PC-9 (cell line): ENCODE results near the gene KCNQ1OT1. TPM values are rescaled to one million over a fixed set of nuclear protein-coding genes. Genes with fewer than 3 reads are reported as not detected.

Source experiments
- BruUV-seq: library from RNA; stranded (reverse); fragments of 400-500 nt; replicated peaks from 2 replicates; lab custom pipeline; 2021; lab: Mats Ljungman, UMichigan
- CTCF ChIA-PET: fragments of 300-600 bp; sonication (Branson Sonifier 250); formaldehyde crosslinking; loops from one replicate; lab custom pipeline; 2022; ENCODE audit warnings: antibody characterized with exemption; lab: Charles Lee
- POLR2A ChIA-PET: fragments of 300-600 bp; sonication (Branson Sonifier 250); formaldehyde crosslinking; loops from one replicate; lab custom pipeline; 2022; ENCODE audit warnings: antibody characterized with exemption; ENCODE audit not compliant: unreplicated experiment; lab: Charles Lee
- DNase-seq, 2 experiments: peaks; one replicate each; pipeline versions ENCODE4 v3.0.0 to v3.0.0-alpha.2; 2015 to 2022; ENCODE audit warnings: mixed read lengths in 1 of 2
- H2AFZ ChIP-seq: fragments of 200-600 bp; sonication (generic); 2 replicates; pipeline ENCODE4 v1.8.1; 2017; ENCODE audit warnings: antibody characterized with exemption
- H3F3A ChIP-seq: fragments of 200-600 bp; sonication (generic); 2 replicates; pipeline ENCODE4 v1.8.1; 2017; ENCODE audit warnings: antibody characterized with exemption, mild to moderate bottlenecking, low read depth; ENCODE audit not compliant: insufficient read depth
- H3K27ac ChIP-seq: fragments of 200-600 bp; sonication (generic); 2 replicates; pipeline ENCODE4 v1.6.1; 2016; ENCODE audit warnings: mixed run types
- H3K27me3 ChIP-seq: fragments of 200-600 bp; sonication (generic); 2 replicates; pipeline ENCODE4 v1.6.1; 2016; ENCODE audit warnings: low read depth, mixed run types; ENCODE audit not compliant: insufficient read depth
- H3K36me3 ChIP-seq: fragments of 200-600 bp; sonication (generic); 2 replicates; pipeline ENCODE4 v1.6.1; 2016; ENCODE audit warnings: low read depth, mixed run types
- H3K4me1 ChIP-seq: fragments of 200-600 bp; sonication (generic); replicated peaks from 2 replicates; pipeline ENCODE4 v1.6.1; 2016; ENCODE audit warnings: mixed run types; ENCODE audit not compliant: insufficient read depth
- H3K4me2 ChIP-seq: fragments of 200-600 bp; sonication (generic); 2 replicates; pipeline ENCODE4 v1.6.1; 2017; ENCODE audit warnings: mixed run types
- H3K4me3 ChIP-seq: fragments of 200-600 bp; sonication (generic); 2 replicates; pipeline ENCODE4 v1.6.1; 2016; ENCODE audit warnings: mixed run types
- H3K79me2 ChIP-seq: fragments of 200-600 bp; sonication (generic); 2 replicates; pipeline ENCODE4 v1.6.1; 2017; ENCODE audit warnings: low read depth, mixed run types
- H3K9me2 ChIP-seq: fragments of 200-600 bp; sonication (generic); 2 replicates; pipeline ENCODE4 v1.8.1; 2017; ENCODE audit warnings: mild to moderate bottlenecking; ENCODE audit not compliant: insufficient read depth
- H3K9me3 ChIP-seq: fragments of 200-600 bp; sonication (generic); 2 replicates; pipeline ENCODE4 v1.8.1; 2016; ENCODE audit warnings: low read depth; ENCODE audit not compliant: insufficient read depth
- H4K20me1 ChIP-seq: fragments of 200-600 bp; sonication (generic); 2 replicates; pipeline ENCODE4 v1.8.1; 2017; ENCODE audit not compliant: insufficient read depth
- CTCF ChIP-seq: fragments of 200-600 bp; sonication (generic); conservative IDR thresholded peaks from 2 replicates; pipeline ENCODE4 v1.6.1; 2017; ENCODE audit warnings: mixed run types, antibody characterized with exemption, mild to moderate bottlenecking, moderate library complexity
- EZH2 ChIP-seq: fragments of 200-600 bp; sonication (generic); IDR thresholded peaks from 2 replicates; pipeline ENCODE4 v1.8.0; 2017; ENCODE audit warnings: antibody characterized with exemption, low read depth
- intact Hi-C: fragments of 100-400 bp; cut with micrococcal nuclease; formaldehyde crosslinking; loops from one replicate; pipeline ENCODE4 v1.10.0; 2022; ENCODE audit not compliant: unreplicated experiment
- total RNA-seq: library from RNA; stranded (reverse); gene quantifications from 2 replicates; pipeline ENCODE4 v1.2.3, GENCODE V29; 2021

KCNQ1OT1 gene
- total RNA-seq, 1 experiment from 2014 or later: 3.4 TPM

- no TSS peak for BruUV-seq
- no peak overlapping the region for H3K4me3 ChIP-seq
- no peaks in the 10 kb centered on the region for H3K4me1 ChIP-seq
- CTCF ChIA-PET: no interaction called here
- H4K20me1 ChIP-seq: no peaks in the 10 kb centered on the region
- POLR2A ChIA-PET: no interaction called here
- no peak overlapping the region for H3K27ac ChIP-seq
- intact Hi-C loops: no loop called here
- no peaks in the 10 kb centered on the region for H3K9me3 ChIP-seq
- H3K4me2 ChIP-seq: no peak overlapping the region
- TF ChIP-seq EZH2 (no peak), CTCF (no peak)
- H3K27me3 ChIP-seq: no peaks in the 10 kb centered on the region
- no peak for DNase-seq
- no peaks in the 10 kb centered on the region for H3K79me2 ChIP-seq
- no peak overlapping the region for H2AFZ ChIP-seq
- H3F3A ChIP-seq: no peaks in the 10 kb centered on the region
- H3K36me3 ChIP-seq: no peaks in the 10 kb centered on the region
- H3K9me2 ChIP-seq: no peaks in the 10 kb centered on the region
Measured at GRCh38 chr11:2563213-2564007, 136.4 kb downstream of the KCNQ1OT1 start.

- Histone ChIP-seq H3K27me3 (no peaks in the 10 kb centered on the region), H4K20me1 (no peaks in the 10 kb centered on the region), H3K36me3 (no peaks in the 10 kb centered on the region), H3F3A (no peaks in the 10 kb centered on the region), H3K9me3 (no peaks in the 10 kb centered on the region), H2AFZ (no peak overlapping the region), H3K9me2 (no peaks in the 10 kb centered on the region), H3K79me2 (no peaks in the 10 kb centered on the region), H3K4me1 (no peaks in the 10 kb centered on the region), H3K4me3 (no peak overlapping the region), H3K4me2 (no peak overlapping the region), H3K27ac (no peak overlapping the region)
- intact Hi-C loops: no loop called here
- BruUV-seq: no TSS peak
- no peak for TF ChIP-seq CTCF
- TF ChIP-seq EZH2: no peak
- DNase-seq: no peak
- POLR2A ChIA-PET: no interaction called here
- CTCF ChIA-PET: no interaction called here
Measured at GRCh38 chr11:2562890-2563212, 136.9 kb downstream of the KCNQ1OT1 start.

GRCh38 chr11:2561696-2562581, 137.9 kb downstream of the KCNQ1OT1 start:
- Histone ChIP-seq H3F3A (no peaks in the 10 kb centered on the region), H3K79me2 (no peaks in the 10 kb centered on the region), H3K27me3 (no peaks in the 10 kb centered on the region; the same call in 1 of the 2 replicates), H3K4me2 (no peak overlapping the region), H3K9me3 (no peaks in the 10 kb centered on the region), H3K36me3 (no peaks in the 10 kb centered on the region), H3K9me2 (no peaks in the 10 kb centered on the region), H3K4me1 (no peaks in the 10 kb centered on the region), H3K4me3 (no peak overlapping the region), H4K20me1 (no peaks in the 10 kb centered on the region), H2AFZ (no peak overlapping the region), H3K27ac (no peak overlapping the region)
- ChIA-PET CTCF (no interaction called here), POLR2A (no interaction called here)
- no peak for DNase-seq
- TF ChIP-seq CTCF (no peak), EZH2 (no peak)
- intact Hi-C loops: no loop called here
- BruUV-seq: no TSS peak
